Subcutaneous adipose tissue (tissue), 4 donors: ENCODE measurements around the gene DPP10. TPM values are rescaled to one million over a fixed set of nuclear protein-coding genes. Genes with fewer than 3 reads are reported as not detected.

Experiments
- CTCF ChIP-seq: fragments of 450-650 bp; IDR thresholded peaks from one replicate; pipeline ENCODE4 v1.5.1; 2016; ENCODE audit warnings: low read depth, mild to moderate bottlenecking, control low read depth, antibody characterized with exemption, moderate library complexity
- total RNA-seq, 4 donors: library from RNA; depleted of rRNA; stranded (reverse); fragments of >200 nt; gene quantifications; one replicate each; pipeline ENCODE4 v1.1.0, GENCODE V29; 2016

DPP10 gene
- total RNA-seq, 4 donors from 2014 or later: 0.94 TPM; not detected in 3

GRCh38 chr2:114642166-114642770 lies 199.8 kb downstream of the DPP10 start:
- TF ChIP-seq CTCF: no peak

- TF ChIP-seq CTCF: no peak
Observed at GRCh38 chr2:114642988-114643553, 200.6 kb downstream of the DPP10 start.

- no peak for TF ChIP-seq CTCF
Observed at GRCh38 chr2:114651933-114652332, 209.5 kb downstream of the DPP10 start.

- TF ChIP-seq CTCF: no peak
Observed at GRCh38 chr2:114659880-114660279, 217.4 kb downstream of the DPP10 start.

- no peak for TF ChIP-seq CTCF
Observed at GRCh38 chr2:114661971-114662939, 219.8 kb downstream of the DPP10 start.

GRCh38 chr2:114668415-114668814 lies 226.0 kb downstream of the DPP10 start:
- no peak for TF ChIP-seq CTCF

GRCh38 chr2:114683251-114683650 lies 240.8 kb downstream of the DPP10 start:
- TF ChIP-seq CTCF: no peak
